Chondrocyte (in vitro differentiated cells): ENCODE measurements around the gene TSSK2. TPM values are rescaled to one million over a fixed set of nuclear protein-coding genes. Genes with fewer than 3 reads are reported as not detected.

Experiments
- DNase-seq: peaks from one replicate; pipeline ENCODE4 v3.0.0; 2021; ENCODE audit warnings: mixed read lengths, low spot score
- H3K27ac Mint-ChIP-seq: one replicate; pipeline ENCODE4 v1.8.0; 2021; ENCODE audit warnings: mild to moderate bottlenecking, moderate library complexity, mixed read lengths; ENCODE audit not compliant: unreplicated experiment
- H3K27me3 Mint-ChIP-seq: 2 replicates; pipeline ENCODE4 v1.8.0; 2021; ENCODE audit warnings: low read depth, mixed read lengths
- H3K36me3 Mint-ChIP-seq: 2 replicates; pipeline ENCODE4 v1.8.0; 2021; ENCODE audit warnings: low read depth, mixed read lengths
- H3K4me1 Mint-ChIP-seq: 2 replicates; pipeline ENCODE4 v1.8.0; 2021; ENCODE audit warnings: low read depth, mild to moderate bottlenecking, mixed read lengths
- H3K4me3 Mint-ChIP-seq: one replicate; pipeline ENCODE4 v1.8.0; 2021; ENCODE audit warnings: mild to moderate bottlenecking, moderate library complexity, mixed read lengths; ENCODE audit not compliant: unreplicated experiment
- H3K9me3 Mint-ChIP-seq: 2 replicates; pipeline ENCODE4 v1.8.0; 2021; ENCODE audit warnings: low read depth, mixed read lengths
- total RNA-seq: library from RNA; stranded (reverse); gene quantifications from 3 replicates; pipeline ENCODE4 v1.2.1, GENCODE V29; 2021
- TF ChIP-seq, protein P1 (sequence below): fragments of 200-600 bp; sonication (generic); IDR thresholded peaks from 2 replicates; pipeline ENCODE4 v1.5.0; 2021; ENCODE audit warnings: antibody characterized with exemption, mild to moderate bottlenecking, moderate library complexity

The TSSK2 gene
- total RNA-seq, 1 donor from 2014 or later, result not detected

DNA sequence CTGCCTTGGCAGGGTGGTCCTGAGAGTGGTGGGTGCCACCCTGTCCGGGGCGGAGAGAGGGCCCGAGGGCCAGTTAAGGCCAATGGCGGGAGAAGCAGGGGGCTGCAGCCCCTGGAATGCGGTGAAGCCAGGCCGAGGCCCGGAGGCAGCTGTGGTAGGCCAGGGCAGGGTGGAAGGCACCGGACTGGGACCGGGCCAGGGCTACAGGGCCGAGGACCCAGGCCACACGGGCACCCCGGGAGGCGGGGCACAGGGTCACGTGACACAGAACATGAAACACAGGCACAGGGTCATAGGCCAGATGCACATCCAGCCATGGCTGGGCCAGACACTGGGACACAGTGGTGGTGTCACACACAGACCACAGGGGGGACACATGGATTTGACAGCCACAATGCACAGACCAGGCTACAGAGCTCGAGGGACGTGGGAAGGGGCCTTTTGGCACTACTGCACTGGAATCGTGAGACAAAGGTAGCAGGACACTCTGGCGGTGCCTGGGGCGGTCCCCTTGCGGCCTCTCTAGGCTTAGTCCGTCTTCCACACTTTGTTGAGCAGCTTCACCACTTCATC, 44.6 kb downstream of the TSSK2 start:
- peaks cover 1% of the 10 kb centered on the region for H3K36me3 Mint-ChIP-seq
- no peaks in the 10 kb centered on the region for H3K9me3 Mint-ChIP-seq
- DNase-seq, result peak; percentile 84
- H3K27ac Mint-ChIP-seq, result no peak overlapping the region
- TF ChIP-seq, protein P1, sequence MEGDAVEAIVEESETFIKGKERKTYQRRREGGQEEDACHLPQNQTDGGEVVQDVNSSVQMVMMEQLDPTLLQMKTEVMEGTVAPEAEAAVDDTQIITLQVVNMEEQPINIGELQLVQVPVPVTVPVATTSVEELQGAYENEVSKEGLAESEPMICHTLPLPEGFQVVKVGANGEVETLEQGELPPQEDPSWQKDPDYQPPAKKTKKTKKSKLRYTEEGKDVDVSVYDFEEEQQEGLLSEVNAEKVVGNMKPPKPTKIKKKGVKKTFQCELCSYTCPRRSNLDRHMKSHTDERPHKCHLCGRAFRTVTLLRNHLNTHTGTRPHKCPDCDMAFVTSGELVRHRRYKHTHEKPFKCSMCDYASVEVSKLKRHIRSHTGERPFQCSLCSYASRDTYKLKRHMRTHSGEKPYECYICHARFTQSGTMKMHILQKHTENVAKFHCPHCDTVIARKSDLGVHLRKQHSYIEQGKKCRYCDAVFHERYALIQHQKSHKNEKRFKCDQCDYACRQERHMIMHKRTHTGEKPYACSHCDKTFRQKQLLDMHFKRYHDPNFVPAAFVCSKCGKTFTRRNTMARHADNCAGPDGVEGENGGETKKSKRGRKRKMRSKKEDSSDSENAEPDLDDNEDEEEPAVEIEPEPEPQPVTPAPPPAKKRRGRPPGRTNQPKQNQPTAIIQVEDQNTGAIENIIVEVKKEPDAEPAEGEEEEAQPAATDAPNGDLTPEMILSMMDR, result no peak
- H3K4me3 Mint-ChIP-seq, result peak overlapping the region; percentile 25
- H3K27me3 Mint-ChIP-seq, result no peaks in the 10 kb centered on the region
- H3K4me1 Mint-ChIP-seq, result peaks cover 61% of the 10 kb centered on the region

DNA sequence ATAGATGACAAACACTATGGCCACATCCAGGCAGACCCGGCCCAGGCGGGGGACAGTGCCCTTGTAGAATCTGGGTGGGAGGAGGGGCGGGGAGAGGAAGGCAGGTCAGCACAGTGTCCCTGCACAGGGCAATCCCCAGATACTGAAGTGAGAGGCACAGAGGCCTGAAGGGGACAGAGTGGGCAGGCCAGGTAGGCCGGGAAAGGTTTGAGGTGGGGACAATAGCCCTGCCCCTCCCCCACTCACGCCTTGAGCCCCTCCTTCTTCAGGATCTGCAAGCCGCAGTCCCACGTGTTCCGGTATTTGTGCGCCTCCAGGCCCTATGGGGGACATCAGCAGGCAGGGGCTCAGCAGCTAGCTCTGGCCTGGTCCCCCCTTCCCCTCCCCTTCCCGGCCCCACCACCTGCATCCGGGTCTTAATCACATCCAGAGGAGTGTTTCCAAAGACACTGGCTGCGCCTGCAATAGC, 45.1 kb downstream of the TSSK2 start:
- Mint-ChIP-seq H3K9me3 (no peaks in the 10 kb centered on the region), H3K4me1 (peaks cover 57% of the 10 kb centered on the region), H3K27me3 (no peaks in the 10 kb centered on the region), H3K36me3 (peaks cover 1% of the 10 kb centered on the region), H3K4me3 (peak overlapping the region; percentile 38), H3K27ac (peak overlapping the region; percentile 41)
- TF ChIP-seq, protein P1, result no peak
- no peak for DNase-seq

DNA sequence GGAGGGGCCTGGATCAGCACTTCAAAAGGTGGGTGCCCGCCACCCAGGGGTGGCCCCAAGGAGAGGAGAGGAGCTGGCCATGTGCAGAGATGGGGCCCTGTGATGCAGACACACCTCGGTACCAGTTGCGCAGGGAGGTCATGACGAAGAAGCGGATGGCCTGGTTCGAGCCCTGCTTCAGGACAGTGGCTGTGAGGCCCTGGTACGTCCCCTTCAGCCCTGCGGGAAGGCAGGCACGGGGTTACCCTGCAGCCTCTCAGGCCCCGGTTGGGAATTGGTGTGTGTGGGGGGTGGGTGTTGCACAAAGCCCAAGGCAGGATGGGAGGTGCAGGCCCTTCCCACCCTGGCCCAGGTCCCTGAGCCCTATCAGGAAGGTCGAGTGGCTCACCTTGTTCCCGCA, 45.6 kb downstream of the TSSK2 start:
- Mint-ChIP-seq H3K27me3 (no peaks in the 10 kb centered on the region), H3K27ac (peak overlapping the region; percentile 41), H3K9me3 (no peaks in the 10 kb centered on the region), H3K4me3 (peak overlapping the region; percentile 72), H3K36me3 (peaks cover 1% of the 10 kb centered on the region), H3K4me1 (peaks cover 57% of the 10 kb centered on the region)
- TF ChIP-seq, protein P1, result no peak
- peak; percentile 87 for DNase-seq

DNA sequence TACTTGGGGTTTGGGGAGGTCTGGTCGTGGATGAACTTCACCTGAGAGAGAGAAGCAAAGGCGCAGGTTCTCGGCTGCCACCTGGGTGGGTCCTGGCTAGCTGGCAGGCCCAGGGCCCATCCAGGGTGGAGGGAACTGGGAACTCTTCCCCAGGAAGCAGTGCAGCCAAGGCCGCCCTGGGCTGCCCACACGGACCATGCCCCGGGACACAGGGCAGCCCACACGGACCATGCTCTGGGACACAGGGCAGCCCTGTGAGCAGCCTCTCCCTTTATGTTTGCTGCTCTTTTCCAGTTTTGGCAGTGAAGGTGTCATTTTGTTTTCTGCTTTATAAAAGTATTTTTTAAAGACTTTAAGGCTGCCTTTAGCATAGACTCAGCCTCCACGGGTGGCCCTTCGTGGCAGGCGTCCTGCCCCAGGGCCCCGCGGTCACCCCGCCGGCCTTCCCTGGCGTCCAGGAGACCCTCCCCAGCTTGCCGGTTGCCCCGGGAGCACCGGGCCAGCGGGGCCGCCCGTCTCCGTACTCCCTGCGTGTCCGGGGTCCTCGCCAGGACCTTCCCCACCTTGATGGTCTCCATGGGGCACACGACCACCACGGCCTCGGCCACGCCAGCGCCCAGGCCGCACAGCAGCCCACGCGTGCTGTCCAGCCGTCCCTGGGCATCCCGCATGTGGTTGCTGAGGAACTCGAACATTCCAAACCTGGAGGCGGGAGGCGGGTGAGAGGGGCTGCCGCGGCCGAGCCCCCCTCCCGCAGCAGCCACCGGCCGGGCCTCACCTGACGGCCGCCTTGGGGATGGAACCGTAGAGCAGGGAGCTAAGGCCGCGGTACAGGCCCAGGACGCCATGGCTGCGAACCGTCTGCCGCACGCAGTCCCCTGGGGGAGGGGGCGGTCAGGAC, 46.3 kb downstream of the TSSK2 start:
- Mint-ChIP-seq H3K9me3 (no peaks in the 10 kb centered on the region), H3K4me1 (peaks cover 52% of the 10 kb centered on the region), H3K4me3 (peak overlapping the region; percentile 72), H3K27me3 (no peaks in the 10 kb centered on the region), H3K36me3 (peaks cover 1% of the 10 kb centered on the region), H3K27ac (peak overlapping the region; percentile 8)
- DNase-seq, result peak; percentile 90
- TF ChIP-seq, protein P1, result no peak

DNA sequence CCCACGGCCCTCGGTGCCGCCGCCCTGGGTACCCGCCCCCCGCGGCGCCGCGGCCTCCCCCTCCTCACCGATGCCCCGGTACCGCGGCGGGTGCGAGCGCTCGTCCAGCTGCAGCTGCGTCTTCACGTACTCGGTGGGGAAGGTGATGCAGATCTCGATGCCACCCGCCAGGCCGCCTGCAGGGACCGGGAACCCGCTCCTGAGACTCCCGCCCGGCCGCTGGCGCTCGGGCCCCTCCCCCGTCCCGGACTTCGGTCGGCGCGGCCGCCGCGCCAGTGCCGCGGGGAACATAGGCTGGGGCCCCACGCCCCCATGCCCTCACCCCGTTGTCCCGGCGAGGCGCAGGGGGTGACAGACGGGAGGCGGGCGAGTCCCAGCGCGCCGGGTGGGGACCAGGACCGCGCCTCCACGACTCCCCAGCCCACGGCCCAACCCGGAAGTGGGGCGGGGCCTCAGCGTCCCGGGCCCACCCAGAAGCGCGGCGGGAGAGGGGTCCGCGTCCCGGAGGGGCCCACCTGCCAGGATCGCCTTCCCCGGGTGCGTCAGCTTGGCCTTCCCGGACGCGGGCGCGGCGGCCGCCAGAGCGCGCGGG, 47.1 kb downstream of the TSSK2 start:
- Mint-ChIP-seq H3K36me3 (peaks cover 1% of the 10 kb centered on the region), H3K27me3 (no peaks in the 10 kb centered on the region), H3K4me3 (peak overlapping the region; percentile 72), H3K4me1 (peaks cover 45% of the 10 kb centered on the region), H3K9me3 (no peaks in the 10 kb centered on the region), H3K27ac (no peak overlapping the region)
- TF ChIP-seq, protein P1, result peak; percentile 15
- peak; percentile 85 for DNase-seq
